GM19438 (cell line): ENCODE results near the gene PCED1B.
"Not testable (repeated sequence)": the region's sequence is repeated elsewhere in the genome, so short reads cannot be mapped to it uniquely, and the experiment has no call there.

Experiments
- ATAC-seq: cut with Tn5 transposase; IDR thresholded peaks from one replicate; pipeline ENCODE4 v1.9.1; 2021; ENCODE audit warnings: low read depth; ENCODE audit not compliant: unreplicated experiment

The PCED1B gene

GRCh38 chr12:47202176-47202575 lies 122.8 kb downstream of the PCED1B start:
- ATAC-seq = no peak

- ATAC-seq = no peak
Observed at GRCh38 chr12:47205532-47206449, 126.4 kb downstream of the PCED1B start.

GRCh38 chr12:47206450-47207339 lies 127.3 kb downstream of the PCED1B start:
- ATAC-seq = no peak

GRCh38 chr12:47207340-47207717 lies 127.9 kb downstream of the PCED1B start:
- ATAC-seq = peak; percentile 54

- peak; percentile 70 for ATAC-seq
Observed at GRCh38 chr12:47207829-47208248, 128.4 kb downstream of the PCED1B start.

- ATAC-seq = no peak
Observed at GRCh38 chr12:47209014-47209413, 129.6 kb downstream of the PCED1B start.

- no peak for ATAC-seq
Observed at GRCh38 chr12:47210776-47211175, 131.4 kb downstream of the PCED1B start.

GRCh38 chr12:47212701-47213039 lies 133.2 kb downstream of the PCED1B start:
- no peak for ATAC-seq

- no peak for ATAC-seq
Observed at GRCh38 chr12:47213396-47213795, 134.0 kb downstream of the PCED1B start.

- no peak for ATAC-seq
Observed at GRCh38 chr12:47214001-47214619, 134.7 kb downstream of the PCED1B start.

- ATAC-seq = no peak
Observed at GRCh38 chr12:47214771-47215170, 135.3 kb downstream of the PCED1B start.

- ATAC-seq = peak; percentile 65
Observed at GRCh38 chr12:47216150-47216677, 136.8 kb downstream of the PCED1B start.

- not testable (repeated sequence) for ATAC-seq
Observed at GRCh38 chr12:47217595-47217869, 138.1 kb downstream of the PCED1B start.

GRCh38 chr12:47218191-47218654 lies 138.8 kb downstream of the PCED1B start:
- no peak for ATAC-seq

- ATAC-seq = no peak
Observed at GRCh38 chr12:47219243-47219642, 139.8 kb downstream of the PCED1B start.

GRCh38 chr12:47221256-47222023 lies 142.0 kb downstream of the PCED1B start:
- no peak for ATAC-seq

GRCh38 chr12:47222520-47223030 lies 143.2 kb downstream of the PCED1B start:
- ATAC-seq = no peak

GRCh38 chr12:47223031-47223847 lies 143.8 kb downstream of the PCED1B start:
- peak; percentile 42 for ATAC-seq

- no peak for ATAC-seq
Observed at GRCh38 chr12:47223848-47224213, 144.4 kb downstream of the PCED1B start.
